ENCODE results near the gene RAB4A. TPM values are rescaled to one million over a fixed set of nuclear protein-coding genes. Genes with fewer than 3 reads are reported as not detected.

Gene RAB4A
- total RNA-seq, 4 donors from 2014 or later, result 31.5 to 49.2 (median 39.9) TPM

GRCh38 chr1:229278120-229278741 is 7.3 kb downstream of the RAB4A start:
- H3K27me3 ChIP-seq, result no peaks in the 10 kb centered on the region
- H3K4me1 ChIP-seq, result no peaks in the 10 kb centered on the region
- intact Hi-C loops (cut with DNase I; ENCODE audit: low total_unique reads), result no loop called here
- no peak for TF ChIP-seq POLR2A (IDR thresholded peaks at IDR 0.05)
- no peak for TF ChIP-seq CTCF (IDR thresholded peaks at IDR 0.05)
- no peak for DNase-seq
- H3K4me3 ChIP-seq, result no peak overlapping the region
- no peak overlapping the region for H3K27ac ChIP-seq
- no peaks in the 10 kb centered on the region for H3K36me3 ChIP-seq
- no peaks in the 10 kb centered on the region for H3K9me3 ChIP-seq

GRCh38 chr1:229279242-229279641 is 8.3 kb downstream of the RAB4A start:
- TF ChIP-seq CTCF (IDR thresholded peaks at IDR 0.05), result no peak
- TF ChIP-seq POLR2A (IDR thresholded peaks at IDR 0.05), result no peak
- Histone ChIP-seq H3K36me3 (no peaks in the 10 kb centered on the region), H3K4me1 (no peaks in the 10 kb centered on the region), H3K4me3 (no peak overlapping the region), H3K9me3 (no peaks in the 10 kb centered on the region), H3K27ac (no peak overlapping the region), H3K27me3 (no peaks in the 10 kb centered on the region)
- DNase-seq, result no peak
- intact Hi-C loops (cut with DNase I; ENCODE audit: low total_unique reads), result no loop called here

DNA sequence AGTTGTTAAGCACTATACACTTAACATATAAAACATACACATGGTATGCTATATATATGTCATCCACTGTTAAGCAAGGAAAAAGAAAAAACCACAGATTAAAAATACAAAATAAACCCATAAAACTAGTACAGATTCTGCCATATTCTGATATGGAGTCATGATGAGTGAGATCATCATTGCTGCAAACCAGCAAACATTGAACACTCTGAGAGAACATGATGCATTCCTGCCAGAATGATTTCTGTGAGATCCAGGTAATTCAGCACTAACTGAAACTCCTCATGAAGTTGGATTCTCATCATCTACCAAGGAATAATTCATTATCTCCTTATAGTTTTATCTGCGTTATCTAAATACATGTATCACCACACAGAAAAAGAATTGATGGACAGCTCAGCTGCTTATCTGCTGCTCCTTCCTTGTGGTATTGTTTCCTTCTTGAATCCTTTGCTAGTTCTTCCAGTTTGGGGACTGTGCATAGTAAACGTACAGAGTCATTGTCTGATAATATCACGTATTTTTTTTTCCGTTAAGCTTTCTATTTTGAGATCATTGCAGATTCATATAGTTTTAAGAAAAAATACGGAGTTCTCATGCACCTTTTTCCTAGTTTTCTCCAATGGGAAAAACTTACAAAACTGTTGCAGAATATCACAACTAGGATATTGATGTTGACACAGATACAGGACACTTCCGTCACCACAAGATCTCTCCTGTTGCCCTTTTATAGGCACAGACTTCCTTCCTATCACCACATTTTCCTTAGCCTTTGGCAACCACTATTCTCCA is 9.3 kb downstream of the RAB4A start:
- Histone ChIP-seq H3K9me3 (no peaks in the 10 kb centered on the region), H3K4me3 (no peak overlapping the region), H3K4me1 (no peaks in the 10 kb centered on the region), H3K36me3 (no peaks in the 10 kb centered on the region), H3K27ac (no peak overlapping the region), H3K27me3 (no peaks in the 10 kb centered on the region)
- no peak for DNase-seq
- intact Hi-C loops (cut with DNase I; ENCODE audit: low total_unique reads), result no loop called here
- TF ChIP-seq CTCF (IDR thresholded peaks at IDR 0.05) (no peak), POLR2A (IDR thresholded peaks at IDR 0.05) (no peak)

DNA sequence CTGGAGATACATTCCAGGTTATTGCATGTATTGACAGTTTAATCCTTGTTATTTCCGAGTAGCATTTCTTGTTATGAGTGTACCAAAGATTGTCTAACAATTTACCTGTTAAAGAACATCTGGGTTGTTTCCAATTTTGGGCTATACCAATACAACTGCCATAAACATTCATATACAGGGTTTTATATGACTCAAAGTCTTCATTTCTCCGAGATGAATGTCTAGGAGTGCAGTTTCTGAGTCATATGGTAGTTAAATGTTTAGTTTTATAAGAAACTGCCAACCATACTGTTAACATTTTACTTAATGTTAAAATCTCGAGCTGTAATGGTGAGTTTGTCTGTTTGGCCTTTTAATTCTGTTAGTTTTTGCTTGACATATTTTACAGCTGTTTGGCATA is 10.0 kb downstream of the RAB4A start:
- no peaks in the 10 kb centered on the region for H3K27me3 ChIP-seq
- no peaks in the 10 kb centered on the region for H3K36me3 ChIP-seq
- intact Hi-C loops (cut with DNase I; ENCODE audit: low total_unique reads), result no loop called here
- H3K27ac ChIP-seq, result no peak overlapping the region
- TF ChIP-seq POLR2A (IDR thresholded peaks at IDR 0.05) (no peak), CTCF (IDR thresholded peaks at IDR 0.05) (no peak)
- no peak overlapping the region for H3K4me3 ChIP-seq
- no peaks in the 10 kb centered on the region for H3K9me3 ChIP-seq
- no peak for DNase-seq
- no peaks in the 10 kb centered on the region for H3K4me1 ChIP-seq

DNA sequence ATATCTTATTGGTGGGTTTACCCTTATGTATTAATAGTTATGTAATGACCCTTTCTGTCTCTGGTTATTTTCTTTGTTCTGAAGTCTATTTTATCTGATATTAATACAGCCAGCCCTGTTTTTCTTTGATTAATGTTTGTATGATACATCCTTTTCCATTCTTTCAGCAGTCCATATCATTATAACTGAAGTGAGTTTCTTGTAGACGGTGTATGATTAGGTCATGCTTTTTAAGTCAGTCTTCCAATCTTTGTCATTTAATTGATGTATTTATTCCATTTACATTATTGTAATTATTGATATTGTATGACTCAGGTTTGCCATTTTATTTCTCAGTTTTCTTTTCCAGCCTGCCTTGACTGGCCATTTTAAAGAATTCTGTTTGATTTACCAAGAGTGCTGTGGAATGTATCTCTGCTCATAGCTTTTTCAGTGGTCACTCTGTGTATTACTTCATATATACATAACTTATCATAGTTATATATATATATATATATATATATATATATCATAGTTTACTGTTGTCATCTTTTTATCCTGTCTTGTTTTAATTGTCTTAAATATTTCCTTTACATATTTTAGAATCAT is 10.5 kb downstream of the RAB4A start:
- Histone ChIP-seq H3K4me3 (no peak overlapping the region), H3K9me3 (no peaks in the 10 kb centered on the region), H3K27ac (no peak overlapping the region), H3K36me3 (no peaks in the 10 kb centered on the region), H3K27me3 (no peaks in the 10 kb centered on the region), H3K4me1 (no peaks in the 10 kb centered on the region)
- intact Hi-C loops (cut with DNase I; ENCODE audit: low total_unique reads), result no loop called here
- DNase-seq, result no peak
- TF ChIP-seq POLR2A (IDR thresholded peaks at IDR 0.05) (no peak), CTCF (IDR thresholded peaks at IDR 0.05) (no peak)

Data from uterus (tissue), 4 donors.